HEK293T (cell line): ENCODE data around the gene LILRB2.

Experiments used
- CTCF ChIA-PET: fragments of 350-600 bp; formaldehyde crosslinking; extraction: SDS; loops from one replicate; lab custom pipeline; 2021; ENCODE audit warnings: antibody characterized with exemption, inconsistent platforms; lab: Yijun Ruan, JAX
- POLR2A ChIA-PET: fragments of 350-600 bp; formaldehyde crosslinking; extraction: SDS; loops from one replicate; lab custom pipeline; 2020; ENCODE audit warnings: antibody characterized with exemption, inconsistent platforms; lab: Yijun Ruan, JAX
- DNase-seq: peaks from one replicate; pipeline ENCODE4 v3.0.0; 2012; ENCODE audit warnings: mixed read lengths; ENCODE audit errors: extremely low spot score
- ARNT ChIP-seq: fragments of 450-650 bp; IDR thresholded peaks from 2 replicates; pipeline ENCODE4 v1.6.1; 2017; ENCODE audit warnings: mild to moderate bottlenecking
- BHLHE40 ChIP-seq: fragments of 450-650 bp; IDR thresholded peaks from 2 replicates; pipeline ENCODE4 v1.6.1; 2016; ENCODE audit warnings: mild to moderate bottlenecking, moderate library complexity, borderline replicate concordance
- CTBP1 ChIP-seq: fragments of 450-650 bp; IDR thresholded peaks from 2 replicates; pipeline ENCODE4 v1.6.1; 2016; ENCODE audit warnings: borderline replicate concordance
- ELF4 ChIP-seq: fragments of 450-650 bp; IDR thresholded peaks from 2 replicates; pipeline ENCODE4 v1.6.1; 2017; ENCODE audit warnings: antibody characterized with exemption
- FOXA1 ChIP-seq: fragments of 450-650 bp; IDR thresholded peaks from 2 replicates; pipeline ENCODE4 v1.6.1; 2016; ENCODE audit warnings: mild to moderate bottlenecking
- FOXK2 ChIP-seq: fragments of 450-650 bp; IDR thresholded peaks from 2 replicates; pipeline ENCODE4 v1.6.1; 2016; ENCODE audit warnings: mild to moderate bottlenecking
- FOXM1 ChIP-seq: fragments of 450-650 bp; IDR thresholded peaks from 2 replicates; pipeline ENCODE4 v1.6.1; 2017; ENCODE audit warnings: mild to moderate bottlenecking, borderline replicate concordance
- HDGF ChIP-seq: fragments of 450-650 bp; IDR thresholded peaks from 2 replicates; pipeline ENCODE4 v1.6.1; 2017; ENCODE audit warnings: antibody characterized with exemption, borderline replicate concordance
- L3MBTL2 ChIP-seq: fragments of 450-650 bp; conservative IDR thresholded peaks from 2 replicates; pipeline ENCODE4 v1.6.1; 2016; ENCODE audit warnings: mild to moderate bottlenecking
- LEF1 ChIP-seq: fragments of 450-650 bp; IDR thresholded peaks from 2 replicates; pipeline ENCODE4 v1.6.1; 2017; ENCODE audit warnings: mild to moderate bottlenecking, borderline replicate concordance
- NFRKB ChIP-seq: fragments of 450-650 bp; IDR thresholded peaks from 2 replicates; pipeline ENCODE4 v1.6.1; 2016; ENCODE audit warnings: mild to moderate bottlenecking, moderate library complexity
- SP1 ChIP-seq: fragments of 450-650 bp; IDR thresholded peaks from 2 replicates; pipeline ENCODE4 v1.6.1; 2017
- SUZ12 ChIP-seq: fragments of 450-650 bp; IDR thresholded peaks from 2 replicates; pipeline ENCODE4 v1.6.1; 2016; ENCODE audit warnings: mild to moderate bottlenecking
- TARDBP ChIP-seq: fragments of 450-650 bp; IDR thresholded peaks from 2 replicates; pipeline ENCODE4 v1.6.1; 2016
- ZNF384 ChIP-seq: fragments of 450-650 bp; IDR thresholded peaks from 2 replicates; pipeline ENCODE4 v1.6.1; 2016
- TF ChIP-seq, protein P1 (sequence below): fragments of 450-650 bp; IDR thresholded peaks from 2 replicates; pipeline ENCODE4 v1.6.1; 2016

The LILRB2 gene

DNA sequence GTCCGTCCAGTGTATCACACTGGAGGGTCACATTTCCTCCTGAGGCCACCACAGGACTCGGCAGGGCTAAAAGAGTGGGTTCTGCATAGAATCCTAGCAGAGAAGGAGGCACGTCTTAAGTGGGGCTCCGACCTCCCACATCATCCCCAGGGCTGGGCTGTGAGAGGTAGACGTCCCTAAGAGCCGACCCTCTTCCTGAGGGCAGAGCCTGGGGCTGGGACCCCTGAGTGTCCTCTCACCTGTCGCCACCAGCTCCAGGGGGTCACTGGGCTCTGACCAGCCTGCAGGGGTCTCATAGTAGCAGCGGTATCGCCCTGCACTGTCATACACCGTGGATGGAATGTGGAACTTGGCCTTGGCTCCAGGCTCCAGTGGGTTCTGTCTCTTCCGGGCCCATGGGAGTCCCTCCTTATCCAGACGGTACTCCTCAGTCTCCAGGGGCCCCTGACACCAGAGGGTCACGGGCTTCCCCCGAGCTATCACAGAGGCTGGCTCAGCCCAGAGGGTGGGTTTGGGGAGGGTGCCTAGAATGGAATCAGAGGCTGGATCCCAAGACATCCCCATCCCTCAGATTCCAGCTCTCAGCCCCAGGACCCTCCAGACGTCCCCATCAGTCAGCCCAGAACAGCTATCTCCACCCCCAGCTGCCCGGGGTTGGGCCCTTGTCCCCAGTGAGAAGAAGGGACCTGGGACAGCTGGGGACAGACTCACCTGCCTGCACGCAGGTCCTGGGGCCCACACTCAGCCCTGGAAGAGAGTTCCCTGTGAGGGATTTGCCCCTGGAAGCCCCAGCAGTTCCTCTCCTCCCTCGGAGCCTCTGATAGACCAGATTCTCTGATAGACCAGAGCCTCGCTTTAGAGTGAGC is 24.4 kb downstream of the LILRB2 start:
- DNase-seq, result no peak
- ChIA-PET CTCF (interaction anchor here (2.8 kb wide), 1 partner anchor 9 kb away, joined by 12 read pairs; no protein-coding TSS in a partner anchor), POLR2A (no interaction called here)
- TF ChIP-seq HDGF (no peak), L3MBTL2 (no peak), BHLHE40 (no peak)

DNA sequence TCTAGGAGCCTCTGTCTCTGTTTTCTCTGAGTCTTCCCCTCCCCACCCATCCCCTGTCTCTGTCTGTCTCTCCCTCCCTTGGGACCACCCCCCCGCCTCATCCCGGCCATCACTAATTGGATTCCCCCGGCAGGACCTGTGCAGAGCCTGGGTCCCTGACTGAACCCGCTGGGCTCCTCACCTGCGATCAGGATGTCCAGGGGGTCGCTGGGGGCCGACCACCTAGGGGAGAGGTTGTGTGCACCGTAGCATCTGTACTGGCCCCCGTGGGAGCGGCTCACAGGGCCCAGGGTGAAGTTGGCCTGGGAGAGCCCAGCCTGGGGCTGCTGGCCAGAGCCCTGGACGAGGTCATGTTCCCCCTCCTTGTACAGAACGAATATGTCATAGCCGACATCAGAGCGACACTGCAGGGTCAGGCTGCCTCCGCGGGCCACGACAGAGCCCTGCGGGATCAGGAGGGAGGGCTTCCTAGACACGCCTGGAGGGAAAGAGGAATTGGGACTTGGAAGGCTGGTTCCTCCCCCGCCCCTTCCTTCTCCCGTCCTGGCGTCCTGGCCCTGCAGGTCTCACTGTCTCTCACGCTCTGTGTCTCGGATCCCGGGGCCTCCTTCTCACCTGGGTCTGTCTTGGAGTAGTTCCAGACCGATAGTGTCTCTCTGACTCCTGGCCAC is 25.7 kb downstream of the LILRB2 start:
- POLR2A ChIA-PET, result no interaction called here
- no peak for DNase-seq
- TF ChIP-seq TARDBP (no peak), ZNF384 (no peak), FOXM1 (no peak), ELF4 (no peak), BHLHE40 (no peak)
- CTCF ChIA-PET, result interaction anchor here (1.4 to 2.8 kb wide), 2 partner anchors 11 kb away, joined by 3 to 12 read pairs; no protein-coding TSS in a partner anchor

DNA sequence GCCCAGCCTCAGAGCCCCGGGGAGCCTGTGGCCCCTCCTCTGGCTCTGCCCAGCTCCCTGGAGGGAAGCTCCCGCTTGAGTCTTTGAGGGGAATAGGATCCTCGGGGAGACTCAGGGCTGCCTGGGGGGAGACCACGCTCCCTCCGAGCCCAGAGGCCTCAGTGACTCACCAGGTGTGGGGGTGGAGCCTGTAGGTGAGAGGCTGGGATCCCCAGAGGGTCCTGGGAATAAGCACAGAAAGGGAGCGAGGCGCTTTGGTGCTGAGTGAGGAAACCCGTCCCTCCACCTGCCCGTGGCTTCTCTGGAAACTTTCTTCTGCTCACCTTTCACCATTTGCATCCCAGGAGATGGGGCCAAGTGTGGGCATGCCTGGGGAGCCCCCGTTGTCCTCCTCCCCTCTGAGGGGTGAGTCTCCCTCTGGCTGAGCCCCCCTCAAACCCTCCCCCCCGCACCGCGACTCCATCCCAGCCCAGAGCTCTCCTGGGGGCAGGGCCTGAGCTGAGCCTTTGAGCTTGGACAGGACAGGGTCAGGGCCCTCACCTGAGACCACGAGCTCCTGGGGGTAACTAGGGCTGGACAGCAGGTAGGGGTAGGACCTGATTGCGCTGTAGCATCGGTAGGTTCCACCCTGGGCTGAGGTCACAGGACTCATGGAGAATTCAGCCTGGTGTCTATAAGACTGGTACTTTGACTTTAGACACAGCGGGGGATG is 26.6 kb downstream of the LILRB2 start:
- POLR2A ChIA-PET, result no interaction called here
- no peak for TF ChIP-seq L3MBTL2
- TF ChIP-seq TARDBP, result no peak
- TF ChIP-seq NFRKB, result no peak
- no peak for TF ChIP-seq HDGF
- CTCF ChIA-PET, result interaction anchor here (1.4 kb wide), 1 partner anchor 11 kb away, joined by 3 read pairs; no protein-coding TSS in a partner anchor
- no peak for DNase-seq

DNA sequence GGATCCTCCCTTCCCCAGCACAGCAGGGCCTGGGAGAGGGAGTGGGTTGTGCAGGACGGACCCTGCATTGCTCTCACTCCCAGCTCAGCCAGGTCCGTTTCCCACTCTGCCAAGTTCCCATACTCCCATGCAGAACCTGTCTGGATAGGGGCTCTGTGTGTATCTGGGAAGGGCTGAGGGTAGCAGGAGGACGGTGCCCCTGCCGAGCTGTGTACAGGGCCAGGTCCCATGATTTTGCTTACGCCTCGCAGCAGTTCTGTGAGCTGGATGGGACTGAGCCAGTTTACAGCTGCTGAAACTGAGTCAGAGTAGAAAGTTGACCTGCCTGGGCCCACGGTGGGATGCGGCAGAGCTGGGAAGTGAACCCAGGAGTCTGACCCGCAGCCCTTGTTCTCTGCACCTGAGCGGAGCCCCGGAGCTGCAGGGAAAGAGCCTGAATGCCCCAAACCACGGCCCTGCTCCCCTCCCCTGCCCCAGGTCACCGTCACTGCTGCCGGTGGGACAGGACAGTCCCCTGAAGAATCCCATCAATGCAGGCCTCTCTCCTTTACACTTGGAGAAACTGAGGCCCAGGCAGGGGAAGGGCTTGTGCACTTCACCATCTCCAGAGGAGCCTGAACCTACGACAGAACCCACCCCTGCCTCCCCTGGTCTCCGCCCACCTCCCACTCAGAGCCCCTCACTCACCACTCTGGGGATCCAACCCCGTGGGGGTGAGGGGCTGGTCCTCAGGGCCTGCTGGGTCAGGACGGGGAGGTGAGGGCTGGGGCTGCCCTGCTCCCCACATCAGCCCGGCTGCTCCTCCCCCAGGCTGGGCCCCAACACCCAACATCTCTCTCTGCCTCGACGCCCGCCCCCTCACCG is 27.3 kb downstream of the LILRB2 start:
- ChIA-PET POLR2A (no interaction called here), CTCF (interaction anchor here (1.4 kb wide), 1 partner anchor 12 kb away, joined by 3 read pairs; no protein-coding TSS in a partner anchor)
- no peak for TF ChIP-seq CTBP1
- no peak for TF ChIP-seq L3MBTL2
- TF ChIP-seq LEF1, result no peak
- TF ChIP-seq, protein P1, sequence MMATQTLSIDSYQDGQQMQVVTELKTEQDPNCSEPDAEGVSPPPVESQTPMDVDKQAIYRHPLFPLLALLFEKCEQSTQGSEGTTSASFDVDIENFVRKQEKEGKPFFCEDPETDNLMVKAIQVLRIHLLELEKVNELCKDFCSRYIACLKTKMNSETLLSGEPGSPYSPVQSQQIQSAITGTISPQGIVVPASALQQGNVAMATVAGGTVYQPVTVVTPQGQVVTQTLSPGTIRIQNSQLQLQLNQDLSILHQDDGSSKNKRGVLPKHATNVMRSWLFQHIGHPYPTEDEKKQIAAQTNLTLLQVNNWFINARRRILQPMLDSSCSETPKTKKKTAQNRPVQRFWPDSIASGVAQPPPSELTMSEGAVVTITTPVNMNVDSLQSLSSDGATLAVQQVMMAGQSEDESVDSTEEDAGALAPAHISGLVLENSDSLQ, result no peak
- no peak for TF ChIP-seq ELF4
- no peak for TF ChIP-seq FOXM1
- TF ChIP-seq FOXK2, result no peak
- TF ChIP-seq ZNF384, result no peak
- TF ChIP-seq SUZ12, result no peak
- no peak for TF ChIP-seq TARDBP
- no peak for TF ChIP-seq SP1
- no peak for TF ChIP-seq FOXA1
- no peak for TF ChIP-seq HDGF
- no peak for TF ChIP-seq NFRKB
- TF ChIP-seq BHLHE40, result no peak
- TF ChIP-seq ARNT, result no peak
- no peak for DNase-seq

DNA sequence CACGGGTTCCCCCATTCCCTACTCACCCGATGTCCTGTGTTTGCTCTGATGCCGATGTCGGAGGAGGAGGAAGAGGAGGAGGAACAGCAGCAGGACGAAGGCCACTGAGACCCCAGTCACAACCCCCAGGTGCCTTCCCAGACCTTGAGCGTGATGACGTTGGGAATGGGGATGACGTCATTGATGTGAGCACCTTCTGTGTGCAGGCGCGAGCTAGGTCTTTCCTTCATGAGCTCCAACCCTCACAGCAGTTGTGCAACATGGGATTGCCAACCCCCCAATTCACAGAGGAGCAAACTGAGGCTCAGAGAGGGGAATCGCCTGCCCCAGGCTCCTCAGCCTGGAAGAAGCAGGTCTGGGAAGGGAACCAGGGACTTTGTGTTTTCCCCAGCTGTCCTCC is 28.1 kb downstream of the LILRB2 start:
- DNase-seq, result no peak
- POLR2A ChIA-PET, result no interaction called here
- no peak for TF ChIP-seq FOXK2
- no peak for TF ChIP-seq CTBP1
- TF ChIP-seq ELF4, result no peak
- TF ChIP-seq SP1, result no peak
- TF ChIP-seq ARNT, result no peak
- no peak for TF ChIP-seq FOXA1
- no peak for TF ChIP-seq HDGF
- TF ChIP-seq BHLHE40, result no peak
- TF ChIP-seq NFRKB, result no peak
- TF ChIP-seq FOXM1, result no peak
- no peak for TF ChIP-seq LEF1
- TF ChIP-seq ZNF384, result no peak
- TF ChIP-seq TARDBP, result no peak
- TF ChIP-seq, protein P1, result no peak
- no peak for TF ChIP-seq L3MBTL2
- TF ChIP-seq SUZ12, result no peak
- CTCF ChIA-PET, result no interaction called here

DNA sequence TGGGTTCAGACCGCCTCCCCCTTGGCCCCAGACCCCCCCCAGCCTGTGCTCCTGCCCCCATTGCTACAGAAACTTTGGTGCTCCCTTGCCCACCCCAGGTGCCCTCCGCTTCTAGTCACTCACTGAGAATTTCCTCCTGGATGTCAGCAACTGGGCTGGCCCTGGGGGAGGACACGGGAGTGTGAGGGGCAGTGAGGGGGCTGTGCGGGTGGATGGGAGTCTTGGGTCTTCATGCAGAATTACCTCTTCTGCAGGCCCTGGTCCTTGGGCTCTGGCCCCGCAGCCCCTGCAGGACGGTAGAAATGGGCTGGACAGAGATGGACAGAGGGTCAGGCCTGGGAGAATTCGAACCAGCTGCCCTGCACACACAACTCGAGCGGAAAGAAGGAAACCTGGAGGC is 28.7 kb downstream of the LILRB2 start:
- CTCF ChIA-PET, result no interaction called here
- no peak for DNase-seq
- POLR2A ChIA-PET, result no interaction called here

More for the DNA sequence above, 28.7 kb downstream of the LILRB2 start:
- TF ChIP-seq NFRKB, result no peak
- no peak for TF ChIP-seq FOXM1
- TF ChIP-seq BHLHE40, result no peak
- no peak for TF ChIP-seq ZNF384
- TF ChIP-seq HDGF, result no peak
- TF ChIP-seq SUZ12, result no peak
- no peak for TF ChIP-seq SP1
- no peak for TF ChIP-seq FOXK2
- no peak for TF ChIP-seq ELF4
- no peak for TF ChIP-seq CTBP1
- no peak for TF ChIP-seq LEF1
- no peak for TF ChIP-seq FOXA1
- TF ChIP-seq ARNT, result no peak
- TF ChIP-seq L3MBTL2, result no peak
- TF ChIP-seq TARDBP, result no peak
- TF ChIP-seq, protein P1, result no peak
